Thyroid gland (tissue), 4 donors: ENCODE data around the gene SLCO1C1. TPM values are rescaled to one million over a fixed set of nuclear protein-coding genes. Genes with fewer than 3 reads are reported as not detected.
A peak's percentile ranks its signal among the peaks of the same experiment; 100 is the strongest.

ENCODE experiments used
- DNase-seq, 2 donors: peaks; one replicate each; pipeline ENCODE4 v3.0.0-alpha.2; 2019
- H3K27ac ChIP-seq, 3 donors: fragments of 200-600 bp; sonication (generic); 1 replicate in 2 of 3; 2 replicates in 1 of 3; pipeline ENCODE4 v1.5.1; 2016 to 2019; ENCODE audit warnings: mild to moderate bottlenecking in 1 of 3, moderate library complexity in 1 of 3
- H3K27me3 ChIP-seq: fragments of 200-600 bp; sonication (generic); one replicate; pipeline ENCODE4 v1.5.1; 2019
- H3K36me3 ChIP-seq, 2 donors: fragments of 200-600 bp; sonication (generic); one replicate each; pipeline ENCODE4 v1.5.1; 2016 to 2019
- H3K4me1 ChIP-seq, 2 donors: fragments of 200-600 bp; sonication (generic); one replicate each; pipeline ENCODE4 v1.5.1; 2017 to 2019
- H3K4me3 ChIP-seq, 3 donors: fragments of 200-600 bp; sonication (generic); replicated peaks in 1 of 3; 1 replicate in 2 of 3; 2 replicates in 1 of 3; pipeline ENCODE4 v1.5.1; 2016; ENCODE audit warnings: mild to moderate bottlenecking in 1 of 3
- H3K9me3 ChIP-seq: fragments of 200-600 bp; sonication (generic); one replicate; pipeline ENCODE4 v1.5.1; 2017
- POLR2A ChIP-seq, 2 donors: fragments of 450-650 bp; IDR thresholded peaks; one replicate each; pipeline ENCODE4 v1.6.1; 2017; ENCODE audit warnings: antibody characterized with exemption in 2 of 2, mild to moderate bottlenecking in 2 of 2, moderate library complexity in 1 of 2
- WGBS, 2 donors: methylation state at CpG; one replicate each; pipeline ENCODE4 v1.1.5; 2017; 5-methylcytosine and 5-hydroxymethylcytosine counted together
- intact Hi-C: fragments of 100-400 bp; cut with DNase I; formaldehyde crosslinking; loops from one replicate; pipeline ENCODE4 v1.15.1; 2023
- total RNA-seq, 4 donors: library from RNA; depleted of rRNA; stranded (reverse); fragments of >200 nt; gene quantifications; one replicate each; pipeline ENCODE4 v1.2.3, GENCODE V29; 2016
- TF ChIP-seq, protein P1 (sequence below), 6 experiments: fragments of 200-600 bp in 3 of 6; fragments of 450-650 bp in 3 of 6; sonication (generic) in 3 of 6; IDR thresholded peaks; one replicate each; pipeline ENCODE4 v1.5.1; 2016 to 2019; ENCODE audit warnings: antibody characterized with exemption in 6 of 6, mild to moderate bottlenecking in 2 of 6, inconsistent platforms in 1 of 6, moderate library complexity in 1 of 6

SLCO1C1 gene
- total RNA-seq, 4 donors from 2014 or later: 1.1 to 4.7 (median 1.3) TPM

DNA sequence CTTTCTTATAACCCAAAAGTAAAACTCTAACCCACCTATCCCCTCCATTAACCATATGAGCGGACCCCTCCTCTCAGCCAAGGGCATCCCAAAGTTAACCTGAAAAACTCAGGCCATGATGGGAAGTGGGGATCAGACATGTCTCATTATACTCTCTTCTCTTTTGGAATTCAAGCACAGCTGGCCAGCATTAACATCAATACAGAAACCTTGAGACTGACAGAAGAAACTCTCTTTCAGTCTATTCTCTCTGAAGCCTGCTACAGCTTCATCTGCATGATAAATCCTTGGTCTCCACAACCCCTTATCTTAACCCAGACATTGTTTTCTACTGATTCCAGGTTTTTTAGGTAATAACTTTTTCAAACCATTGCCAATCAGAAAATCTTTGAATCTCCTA, 97.8 kb downstream of the SLCO1C1 start:
- no peak overlapping the region for H3K4me3 ChIP-seq
- no peaks in the 10 kb centered on the region for H3K9me3 ChIP-seq
- intact Hi-C loops: no loop called here
- no peaks in the 10 kb centered on the region for H3K27me3 ChIP-seq
- DNase-seq: no peak
- no peak overlapping the region for H3K27ac ChIP-seq
- no peaks in the 10 kb centered on the region for H3K36me3 ChIP-seq
- TF ChIP-seq, protein P1, sequence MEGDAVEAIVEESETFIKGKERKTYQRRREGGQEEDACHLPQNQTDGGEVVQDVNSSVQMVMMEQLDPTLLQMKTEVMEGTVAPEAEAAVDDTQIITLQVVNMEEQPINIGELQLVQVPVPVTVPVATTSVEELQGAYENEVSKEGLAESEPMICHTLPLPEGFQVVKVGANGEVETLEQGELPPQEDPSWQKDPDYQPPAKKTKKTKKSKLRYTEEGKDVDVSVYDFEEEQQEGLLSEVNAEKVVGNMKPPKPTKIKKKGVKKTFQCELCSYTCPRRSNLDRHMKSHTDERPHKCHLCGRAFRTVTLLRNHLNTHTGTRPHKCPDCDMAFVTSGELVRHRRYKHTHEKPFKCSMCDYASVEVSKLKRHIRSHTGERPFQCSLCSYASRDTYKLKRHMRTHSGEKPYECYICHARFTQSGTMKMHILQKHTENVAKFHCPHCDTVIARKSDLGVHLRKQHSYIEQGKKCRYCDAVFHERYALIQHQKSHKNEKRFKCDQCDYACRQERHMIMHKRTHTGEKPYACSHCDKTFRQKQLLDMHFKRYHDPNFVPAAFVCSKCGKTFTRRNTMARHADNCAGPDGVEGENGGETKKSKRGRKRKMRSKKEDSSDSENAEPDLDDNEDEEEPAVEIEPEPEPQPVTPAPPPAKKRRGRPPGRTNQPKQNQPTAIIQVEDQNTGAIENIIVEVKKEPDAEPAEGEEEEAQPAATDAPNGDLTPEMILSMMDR (IDR thresholded peaks at IDR 0.05): no peak
- no peak for TF ChIP-seq POLR2A (IDR thresholded peaks at IDR 0.05)
- H3K4me1 ChIP-seq: no peaks in the 10 kb centered on the region
- WGBS, 2 donors: 92 to 97% methylated on average over 1 of the region's 1 CpG

DNA sequence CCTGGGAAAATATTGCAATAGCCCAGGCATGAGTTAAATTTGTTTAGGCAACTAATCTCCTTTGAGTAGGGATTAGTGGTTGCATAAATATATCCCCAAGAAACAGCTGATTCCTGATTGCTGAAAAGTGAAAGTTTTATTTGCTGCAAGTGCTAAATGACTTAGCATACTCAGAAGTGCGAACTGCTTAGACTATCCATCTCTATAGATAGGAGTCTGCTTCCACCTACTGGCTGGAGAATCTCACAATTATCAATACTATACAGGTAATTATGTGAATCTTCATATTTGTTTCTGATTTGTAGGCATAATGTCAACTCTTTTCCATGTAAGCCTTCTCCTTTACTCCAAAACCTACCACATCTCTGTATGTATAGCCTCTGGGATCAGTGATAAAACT, 103.4 kb downstream of the SLCO1C1 start:
- intact Hi-C loops: no loop called here
- Histone ChIP-seq H3K36me3 (no peaks in the 10 kb centered on the region), H3K4me3 (no peak overlapping the region), H3K27me3 (no peaks in the 10 kb centered on the region), H3K9me3 (no peaks in the 10 kb centered on the region), H3K27ac (no peak overlapping the region), H3K4me1 (no peaks in the 10 kb centered on the region)
- WGBS, 2 donors: 41 to 42% methylated on average over 1 of the region's 1 CpG
- TF ChIP-seq POLR2A (IDR thresholded peaks at IDR 0.05): no peak
- TF ChIP-seq, protein P1 (IDR thresholded peaks at IDR 0.05): peak in 2 of 6 experiments; percentile 18 to 47
- no peak for DNase-seq

DNA sequence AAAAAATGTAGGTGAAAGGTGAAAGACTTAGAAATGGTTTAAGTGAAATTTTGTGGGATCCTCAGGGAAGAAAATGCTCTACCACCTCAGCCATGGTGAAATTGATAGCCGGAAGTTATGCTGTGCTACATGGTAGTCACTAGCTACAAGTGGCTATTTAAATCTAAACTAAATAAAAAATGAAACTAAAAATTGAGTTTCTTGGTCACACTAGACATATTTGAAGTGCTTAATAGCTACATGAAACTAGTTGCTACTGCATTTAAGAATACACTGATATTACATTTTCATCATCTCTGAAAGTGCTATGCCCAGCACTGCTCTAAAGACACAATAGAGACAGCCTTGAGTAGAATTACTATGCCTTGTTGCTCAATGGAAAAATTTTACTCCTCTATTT, 105.0 kb downstream of the SLCO1C1 start:
- Histone ChIP-seq H3K36me3 (no peaks in the 10 kb centered on the region), H3K9me3 (no peaks in the 10 kb centered on the region), H3K27me3 (no peaks in the 10 kb centered on the region), H3K4me3 (no peak overlapping the region), H3K27ac (no peak overlapping the region), H3K4me1 (no peaks in the 10 kb centered on the region)
- TF ChIP-seq, protein P1 (IDR thresholded peaks at IDR 0.05): no peak
- no peak for TF ChIP-seq POLR2A (IDR thresholded peaks at IDR 0.05)
- DNase-seq: no peak
- intact Hi-C loops: no loop called here
- WGBS, 2 donors: 78 to 80% methylated on average over 1 of the region's 1 CpG

DNA sequence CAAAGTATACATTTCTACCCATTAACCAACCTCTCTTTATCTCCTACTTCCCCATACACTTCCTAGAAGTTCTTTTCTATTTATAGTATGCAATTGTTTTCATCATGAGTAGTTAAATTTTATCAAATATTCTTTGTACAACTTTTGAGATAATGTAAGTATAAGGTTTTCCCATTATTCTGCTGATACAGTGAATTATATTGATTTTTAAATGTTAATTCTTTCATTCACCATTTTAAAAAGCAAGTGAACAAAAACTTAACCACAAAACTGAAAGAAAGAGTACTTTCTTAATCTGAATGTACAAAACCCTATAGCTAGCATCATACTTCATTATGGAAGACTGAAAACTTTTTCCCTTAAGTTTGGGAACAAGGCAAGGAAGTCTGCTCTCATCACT, 105.9 kb downstream of the SLCO1C1 start:
- Histone ChIP-seq H3K36me3 (no peaks in the 10 kb centered on the region), H3K27ac (no peak overlapping the region), H3K4me3 (no peak overlapping the region), H3K9me3 (no peaks in the 10 kb centered on the region), H3K4me1 (no peaks in the 10 kb centered on the region), H3K27me3 (no peaks in the 10 kb centered on the region)
- TF ChIP-seq POLR2A (IDR thresholded peaks at IDR 0.05): no peak
- TF ChIP-seq, protein P1 (IDR thresholded peaks at IDR 0.05): no peak
- DNase-seq: no peak
- intact Hi-C loops: no loop called here

Other genes starting within 250 kb of the SLCO1C1 start
- under 1 TPM in 2 of 4 donors, not detected in 2; 0.13 to 0.50 TPM for gene SLCO1B3, start 115.4 kb downstream of the SLCO1C1 start, total RNA-seq